ENCODE results near the gene IFITM10.

DNA sequence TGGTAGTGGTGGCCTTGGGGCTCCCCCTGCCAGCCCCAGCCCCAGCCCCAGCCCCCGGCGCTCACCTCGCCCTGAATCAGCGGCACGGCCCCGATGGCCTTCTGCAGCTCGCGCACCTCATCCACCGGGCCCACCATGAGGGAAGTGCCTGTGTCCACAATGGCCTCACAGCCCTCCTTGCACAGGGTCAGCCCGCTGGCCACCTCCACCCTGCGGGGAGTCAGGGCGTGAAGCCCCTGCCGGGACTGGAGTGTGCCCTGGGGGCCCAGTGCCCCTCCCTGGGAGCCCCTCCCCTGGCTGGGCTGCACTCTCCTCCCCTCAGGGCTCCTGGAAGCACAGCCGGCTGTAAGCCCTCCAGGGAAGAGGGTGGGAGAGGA is 3.5 kb upstream of the IFITM10 start:
- TF ChIP-seq SP2 (tag by site-specific recombination; IDR thresholded peaks at IDR 0.05) (no peak), EGR2 (tag by site-specific recombination; IDR thresholded peaks at IDR 0.05; ENCODE audit: low read depth) (no peak), ZNF121 (tag by site-specific recombination; IDR thresholded peaks at IDR 0.05) (no peak), ZNF610 (tag by site-specific recombination; IDR thresholded peaks at IDR 0.05; ENCODE audit: borderline replicate concordance) (no peak)

All from HEK293 (cell line).